ENCODE results near the gene MFAP4.

The MFAP4 gene

DNA sequence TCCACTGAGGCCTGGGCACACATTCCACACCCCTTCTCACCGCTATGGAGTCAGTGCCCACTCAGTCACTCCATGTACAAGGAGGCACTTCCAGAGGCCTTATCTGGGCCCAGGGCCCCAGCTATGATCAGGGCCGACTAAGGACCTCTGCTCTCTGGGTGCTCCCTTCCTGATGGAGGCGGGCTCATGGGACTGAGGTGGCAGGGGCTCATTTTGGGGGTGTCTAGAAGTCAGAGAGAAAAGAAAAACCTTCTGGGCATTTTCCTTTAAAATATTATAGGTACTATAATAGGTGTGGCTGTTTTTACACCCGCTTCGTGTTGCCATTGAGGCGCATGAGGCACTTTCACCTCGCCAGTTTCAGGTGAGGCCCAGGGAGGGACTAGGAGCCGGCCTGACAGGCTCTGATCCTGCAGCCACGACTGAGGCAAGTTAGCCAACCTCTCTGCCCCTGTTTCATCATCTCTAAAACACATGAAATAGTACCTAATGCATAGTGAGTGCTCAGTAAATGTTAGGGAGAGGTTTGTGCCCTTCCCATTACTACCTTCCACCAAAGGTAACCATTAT is 38.8 kb downstream of the MFAP4 start:
- TF ChIP-seq, protein P1, sequence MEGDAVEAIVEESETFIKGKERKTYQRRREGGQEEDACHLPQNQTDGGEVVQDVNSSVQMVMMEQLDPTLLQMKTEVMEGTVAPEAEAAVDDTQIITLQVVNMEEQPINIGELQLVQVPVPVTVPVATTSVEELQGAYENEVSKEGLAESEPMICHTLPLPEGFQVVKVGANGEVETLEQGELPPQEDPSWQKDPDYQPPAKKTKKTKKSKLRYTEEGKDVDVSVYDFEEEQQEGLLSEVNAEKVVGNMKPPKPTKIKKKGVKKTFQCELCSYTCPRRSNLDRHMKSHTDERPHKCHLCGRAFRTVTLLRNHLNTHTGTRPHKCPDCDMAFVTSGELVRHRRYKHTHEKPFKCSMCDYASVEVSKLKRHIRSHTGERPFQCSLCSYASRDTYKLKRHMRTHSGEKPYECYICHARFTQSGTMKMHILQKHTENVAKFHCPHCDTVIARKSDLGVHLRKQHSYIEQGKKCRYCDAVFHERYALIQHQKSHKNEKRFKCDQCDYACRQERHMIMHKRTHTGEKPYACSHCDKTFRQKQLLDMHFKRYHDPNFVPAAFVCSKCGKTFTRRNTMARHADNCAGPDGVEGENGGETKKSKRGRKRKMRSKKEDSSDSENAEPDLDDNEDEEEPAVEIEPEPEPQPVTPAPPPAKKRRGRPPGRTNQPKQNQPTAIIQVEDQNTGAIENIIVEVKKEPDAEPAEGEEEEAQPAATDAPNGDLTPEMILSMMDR (IDR thresholded peaks at IDR 0.05; ENCODE audit: borderline replicate concordance, insufficient read depth, low read depth, low read length), result no peak

DNA sequence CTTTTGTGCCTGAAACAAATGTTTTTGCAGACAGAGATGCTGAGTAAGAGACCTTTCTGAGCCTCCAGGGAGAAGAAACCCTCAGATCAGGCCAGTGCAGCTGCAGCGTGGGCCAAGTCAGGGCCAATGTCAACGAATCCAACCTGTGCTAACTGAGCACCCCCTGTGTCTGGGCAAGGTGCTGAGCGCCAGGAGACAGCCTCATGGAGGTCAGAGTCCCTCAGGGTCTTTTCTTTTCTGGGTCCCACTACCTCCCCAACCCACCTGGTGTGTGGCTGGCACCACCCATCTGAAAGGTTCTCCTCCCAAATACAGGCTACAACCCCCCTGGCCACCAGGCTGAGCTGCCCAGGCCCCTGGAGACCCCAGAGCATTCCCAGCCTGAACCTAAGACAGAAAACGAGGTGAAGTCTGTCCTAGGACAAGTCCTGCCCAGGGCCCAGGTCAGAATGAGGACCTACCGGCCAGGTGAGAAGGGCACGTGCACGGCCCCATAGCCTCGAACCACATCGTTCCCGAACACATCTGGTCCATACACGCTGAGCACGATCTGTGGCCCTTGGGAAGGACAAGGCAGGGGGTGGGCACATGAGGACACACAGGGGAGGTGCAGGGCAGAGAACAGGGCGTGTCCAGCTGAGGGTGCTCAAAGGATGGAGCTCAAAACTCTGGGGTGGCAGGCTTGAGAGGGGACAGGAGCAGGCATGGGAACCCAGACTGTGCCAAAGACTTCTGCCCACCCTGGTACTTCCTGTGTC is 39.5 kb downstream of the MFAP4 start:
- TF ChIP-seq, protein P1 (IDR thresholded peaks at IDR 0.05; ENCODE audit: borderline replicate concordance, insufficient read depth, low read depth, low read length), result no peak
- no peak overlapping the region for H3K4me3 ChIP-seq (ENCODE audit: low read depth, low read length)

More for the DNA sequence above, 38.8 kb downstream of the MFAP4 start:
- no peak overlapping the region for H3K4me3 ChIP-seq (ENCODE audit: low read depth, low read length)

DNA sequence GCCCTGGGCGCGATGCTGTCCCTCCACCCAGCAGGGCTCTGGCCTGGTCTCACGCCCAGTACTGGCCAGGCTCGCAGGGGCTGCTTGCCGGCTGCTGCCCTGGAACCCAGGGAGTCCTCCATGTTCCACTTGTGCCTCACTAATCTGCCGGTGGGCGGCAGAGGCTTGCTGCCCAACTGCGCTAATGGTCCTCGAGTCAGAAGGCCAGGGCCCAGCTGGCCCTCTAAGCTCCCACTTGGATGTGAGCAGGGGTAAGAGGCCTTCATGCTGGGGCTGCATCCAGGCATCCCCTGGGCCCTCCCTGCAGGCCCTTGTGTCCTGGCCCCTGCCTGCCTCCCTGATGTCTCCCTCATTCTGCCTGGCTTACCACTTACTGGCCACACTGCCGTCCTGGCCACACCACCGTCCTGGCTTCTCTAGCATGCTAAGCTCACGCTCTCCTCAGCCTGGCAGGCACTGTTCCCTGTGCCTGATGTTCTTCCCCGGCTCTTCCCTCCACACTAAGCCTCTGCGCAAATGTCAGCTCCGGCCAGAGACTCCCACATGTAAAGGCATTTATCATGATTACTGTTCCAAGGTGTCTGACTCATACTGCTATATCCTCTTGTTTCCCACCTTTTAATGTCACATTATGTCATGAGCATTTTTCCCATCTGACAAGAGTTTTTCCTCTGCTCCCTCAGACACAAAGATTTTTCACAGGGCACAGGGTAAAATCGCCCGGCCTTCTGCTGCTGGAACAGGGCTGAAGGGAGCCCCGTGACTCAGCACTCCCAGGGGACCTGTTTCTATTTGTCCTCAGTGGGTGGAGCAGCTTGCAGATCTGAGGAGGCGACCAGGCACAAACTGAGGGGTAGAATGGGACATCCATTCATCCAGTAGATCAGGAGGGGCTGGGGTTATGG is 40.4 kb downstream of the MFAP4 start:
- H3K4me3 ChIP-seq (ENCODE audit: low read depth, low read length), result no peak overlapping the region
- TF ChIP-seq, protein P1 (IDR thresholded peaks at IDR 0.05; ENCODE audit: borderline replicate concordance, insufficient read depth, low read depth, low read length), result no peak

DNA sequence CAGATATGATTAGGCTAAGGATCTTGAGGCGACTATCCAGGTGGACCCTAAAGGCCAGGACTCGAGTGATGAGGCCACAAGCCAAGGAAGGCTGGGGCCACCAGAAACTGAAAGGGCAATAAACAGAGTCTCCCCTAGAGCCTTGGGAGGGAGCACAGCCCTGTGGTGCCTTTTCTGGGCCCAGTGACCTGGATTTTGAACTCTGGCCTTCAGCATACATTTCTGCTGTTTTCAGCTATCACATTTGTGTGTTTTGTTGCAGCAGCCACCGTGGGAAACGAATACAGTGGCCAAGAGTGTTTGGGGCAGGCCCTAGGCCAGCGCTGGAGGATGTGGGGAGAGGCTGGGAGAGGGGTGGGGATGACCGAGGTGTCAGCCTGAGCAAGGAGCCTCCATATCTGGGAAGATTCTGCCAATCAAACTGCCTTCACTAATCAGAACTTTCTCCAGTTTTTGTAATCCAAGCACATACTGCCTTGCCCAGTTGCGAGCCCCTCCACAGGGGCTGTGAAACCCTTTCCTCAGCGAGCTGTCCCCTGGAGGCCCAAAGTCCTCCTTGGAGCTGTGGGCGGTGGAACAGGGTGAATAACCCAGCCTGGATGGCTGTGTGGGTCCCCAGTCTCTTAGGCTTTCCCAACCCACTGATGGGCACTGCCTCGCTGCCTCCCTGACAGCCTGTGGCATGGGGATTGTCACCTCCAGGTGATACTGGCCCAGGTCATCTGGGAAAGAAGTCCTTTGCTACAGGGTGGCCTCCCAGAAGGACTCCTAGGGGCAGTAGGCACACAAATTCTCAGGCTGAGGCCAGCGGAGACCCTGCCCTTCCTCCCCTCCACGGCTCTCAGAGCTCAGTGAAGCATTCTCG is 41.3 kb downstream of the MFAP4 start:
- TF ChIP-seq, protein P1 (IDR thresholded peaks at IDR 0.05; ENCODE audit: borderline replicate concordance, insufficient read depth, low read depth, low read length), result no peak
- H3K4me3 ChIP-seq (ENCODE audit: low read depth, low read length), result no peak overlapping the region

DNA sequence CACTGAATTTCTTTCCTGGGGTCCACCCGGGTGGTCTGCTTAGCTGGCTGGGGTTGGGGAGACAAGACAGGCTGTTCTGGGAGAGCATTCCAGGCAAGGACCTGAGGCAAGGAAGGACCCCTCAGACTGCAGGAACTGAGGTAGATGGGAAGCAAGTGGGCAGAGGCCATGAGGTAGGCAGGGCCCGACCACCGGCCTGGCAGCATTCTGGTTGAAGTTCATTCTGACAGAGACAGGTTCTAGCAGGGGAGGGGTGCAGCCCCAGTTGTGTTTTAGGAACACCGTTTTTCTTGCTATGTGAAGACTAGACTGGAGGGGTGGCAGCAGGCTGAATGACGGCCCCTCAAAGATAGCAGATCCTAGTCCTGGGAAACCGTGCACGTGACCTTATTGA is 41.9 kb downstream of the MFAP4 start:
- H3K4me3 ChIP-seq (ENCODE audit: low read depth, low read length), result no peak overlapping the region
- TF ChIP-seq, protein P1 (IDR thresholded peaks at IDR 0.05; ENCODE audit: borderline replicate concordance, insufficient read depth, low read depth, low read length), result no peak

DNA sequence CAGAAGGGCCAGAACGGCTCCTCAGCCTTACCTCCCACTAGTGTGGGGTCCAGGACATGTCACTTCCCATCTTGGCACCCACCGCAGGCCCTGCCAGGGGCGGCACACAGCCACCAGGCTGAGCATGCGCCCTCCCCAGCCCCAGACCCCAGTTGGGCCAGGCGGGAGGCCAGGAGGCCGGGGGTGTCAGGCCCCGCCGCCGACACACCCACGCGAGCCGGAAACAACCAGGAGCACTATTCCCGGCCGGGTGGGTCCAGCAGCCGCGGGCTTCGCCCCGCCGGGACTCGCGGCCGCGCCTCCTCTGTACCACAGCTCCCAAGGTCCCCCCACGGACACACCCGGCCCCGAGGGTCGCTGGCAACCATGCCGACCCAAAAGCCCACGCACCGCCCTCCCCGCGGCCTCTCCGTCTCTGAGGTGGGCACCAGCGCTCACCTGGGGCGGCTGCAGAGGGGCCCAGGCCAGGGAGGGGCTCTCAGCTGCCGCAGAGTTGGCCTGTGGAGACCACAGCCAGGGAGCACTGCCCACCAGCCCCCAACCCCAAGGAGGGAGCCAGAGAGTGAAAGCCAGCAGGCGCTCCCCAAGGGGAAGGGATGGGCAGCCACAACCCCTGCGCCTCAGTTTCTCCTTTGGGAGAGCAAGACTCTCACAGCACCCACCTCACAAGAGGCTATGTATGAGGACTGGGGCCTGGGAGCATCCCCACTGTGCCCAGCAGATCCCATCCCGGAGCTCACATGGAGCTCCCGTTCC is 42.5 kb downstream of the MFAP4 start:
- TF ChIP-seq, protein P1 (IDR thresholded peaks at IDR 0.05; ENCODE audit: borderline replicate concordance, insufficient read depth, low read depth, low read length), result no peak
- no peak overlapping the region for H3K4me3 ChIP-seq (ENCODE audit: low read depth, low read length)
